Dermis microvascular lymphatic vessel endothelial cell (primary cell): ENCODE measurements around the gene EEF1A2. TPM values are rescaled to one million over a fixed set of nuclear protein-coding genes. Genes with fewer than 3 reads are reported as not detected.

Experiments
- DNase-seq, 2 donors: peaks; one replicate each; pipeline versions ENCODE4 v3.0.0 to v3.0.0-alpha.2; 2010; ENCODE audit warnings: low read depth in 2 of 2
- total RNA-seq: library from RNA; depleted of rRNA; stranded (reverse); fragments of >200 nt; gene quantifications from 2 replicates; pipeline ENCODE4 v1.2.1, GENCODE V29; 2014

The EEF1A2 gene
- total RNA-seq, 1 donor from 2014 or later = 9.2 TPM

DNA sequence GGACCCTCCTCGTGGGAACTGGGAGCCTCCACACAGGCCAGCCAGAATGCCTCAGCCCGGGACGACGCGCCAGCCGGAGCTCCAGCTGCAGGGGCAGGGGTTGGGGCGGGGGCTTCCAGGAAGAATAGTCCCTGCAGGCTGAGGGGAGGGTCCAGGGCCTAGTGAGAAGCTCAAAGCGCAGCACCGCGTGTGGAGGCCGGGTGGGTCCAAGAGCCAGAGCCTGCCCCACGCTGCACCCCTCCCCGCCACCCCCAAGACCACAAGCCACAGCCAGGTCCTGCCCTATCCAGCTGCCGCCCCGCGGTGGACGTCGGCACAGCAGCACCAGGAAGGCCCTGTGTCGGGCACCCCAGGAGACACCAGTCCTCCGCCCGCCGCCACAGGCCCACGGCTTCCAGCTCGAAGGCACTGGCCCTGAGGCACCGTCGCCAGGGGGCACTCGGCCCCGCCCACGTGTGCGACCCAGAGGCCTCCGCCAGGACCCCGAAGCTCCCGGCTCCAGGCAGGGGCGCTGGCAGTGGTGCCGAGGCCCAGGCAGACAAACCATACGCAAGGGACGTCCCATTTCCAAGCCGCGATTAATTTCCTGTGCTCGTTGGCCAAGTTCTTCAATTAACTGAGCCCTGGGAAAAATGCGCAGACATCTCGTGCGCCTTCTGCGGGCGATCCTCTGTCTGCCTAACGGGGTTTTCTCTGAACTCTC, 45.9 kb downstream of the EEF1A2 start:
- no peak for DNase-seq

DNA sequence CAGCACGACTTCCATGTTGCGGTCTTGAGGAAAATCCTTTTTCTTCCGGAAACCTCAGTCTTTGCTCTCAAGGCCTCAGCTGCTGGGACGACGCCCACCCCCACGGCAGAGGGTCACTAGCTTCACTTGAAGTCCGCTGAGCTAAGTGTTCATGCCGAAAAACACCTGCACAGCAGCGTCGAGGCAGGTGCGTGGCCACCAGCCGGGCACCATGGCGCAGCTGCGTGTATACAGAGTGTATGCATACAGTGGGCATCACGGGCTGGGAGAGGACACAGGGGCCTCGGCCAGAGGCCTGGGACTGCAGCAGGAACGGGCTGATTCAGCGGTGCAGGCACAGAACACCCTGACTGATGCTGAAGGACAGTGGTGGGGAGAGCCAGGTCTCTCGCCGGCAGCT, 46.5 kb downstream of the EEF1A2 start:
- no peak for DNase-seq

- DNase-seq = no peak
Measured at GRCh38 chr20:63451821-63452220, 47.1 kb downstream of the EEF1A2 start.

DNA sequence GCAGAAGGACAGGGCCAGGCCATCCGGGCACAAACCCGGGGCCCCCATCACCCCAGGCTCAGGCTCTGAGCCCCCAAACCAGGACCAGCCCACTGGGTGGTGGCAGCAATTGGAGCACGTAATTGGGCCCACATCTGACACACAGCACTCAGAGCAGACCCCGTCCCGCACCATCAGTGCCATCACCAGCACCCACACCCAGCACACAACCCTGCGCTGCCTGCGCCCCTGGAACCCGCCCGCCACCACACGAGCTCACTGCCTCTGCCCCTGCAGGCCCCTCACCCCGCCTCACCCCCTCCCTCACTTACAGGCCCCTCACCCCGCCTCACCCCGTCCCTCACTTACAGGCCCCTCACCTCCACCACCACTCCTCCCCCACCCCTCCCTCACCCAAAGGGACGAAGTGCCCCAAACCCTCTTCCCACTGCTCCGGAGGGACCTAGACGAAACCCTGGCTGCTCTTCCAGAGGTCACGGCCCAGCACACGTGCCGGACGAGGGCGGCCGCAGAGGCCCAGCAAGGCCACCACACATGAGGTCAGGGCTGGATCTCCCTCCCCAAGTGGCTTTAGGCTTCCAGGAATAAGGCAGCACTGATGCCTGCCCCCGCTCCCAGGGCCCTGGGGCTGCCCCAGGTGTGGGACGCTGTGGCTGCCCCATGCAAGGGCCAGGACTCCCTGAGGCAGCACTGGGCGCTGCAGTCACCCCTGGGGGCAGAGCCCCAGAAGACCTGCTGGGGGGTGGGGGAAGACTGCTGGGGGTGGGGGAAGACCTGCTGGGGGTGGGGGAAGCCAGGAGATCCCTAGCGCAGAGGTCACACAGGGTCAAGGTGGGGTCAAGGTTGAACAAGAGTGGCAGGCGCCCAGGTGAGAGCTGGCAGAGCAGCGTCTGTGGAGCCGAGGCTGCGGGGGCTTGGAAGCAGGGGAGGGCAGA, 48.8 kb downstream of the EEF1A2 start:
- no peak for DNase-seq

DNA sequence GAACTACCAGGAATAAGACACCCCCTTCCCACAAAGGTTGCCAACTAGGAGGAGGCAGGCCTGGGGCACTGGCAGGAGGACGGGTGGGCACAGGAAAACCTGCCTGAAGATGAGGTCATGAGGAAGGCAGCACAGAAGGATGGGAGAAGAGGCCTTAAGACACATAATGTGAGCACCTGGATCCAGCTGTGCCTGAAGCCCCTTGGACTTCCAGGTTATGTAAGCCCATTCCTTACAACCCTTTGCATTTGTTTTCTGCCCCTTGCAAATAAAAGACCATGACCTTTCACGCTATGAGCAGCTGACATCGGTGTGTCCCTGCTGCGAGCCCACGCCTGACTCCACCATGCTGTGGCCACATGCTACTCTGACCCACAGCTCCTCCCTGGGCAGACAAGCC, 49.9 kb downstream of the EEF1A2 start:
- no peak for DNase-seq

DNA sequence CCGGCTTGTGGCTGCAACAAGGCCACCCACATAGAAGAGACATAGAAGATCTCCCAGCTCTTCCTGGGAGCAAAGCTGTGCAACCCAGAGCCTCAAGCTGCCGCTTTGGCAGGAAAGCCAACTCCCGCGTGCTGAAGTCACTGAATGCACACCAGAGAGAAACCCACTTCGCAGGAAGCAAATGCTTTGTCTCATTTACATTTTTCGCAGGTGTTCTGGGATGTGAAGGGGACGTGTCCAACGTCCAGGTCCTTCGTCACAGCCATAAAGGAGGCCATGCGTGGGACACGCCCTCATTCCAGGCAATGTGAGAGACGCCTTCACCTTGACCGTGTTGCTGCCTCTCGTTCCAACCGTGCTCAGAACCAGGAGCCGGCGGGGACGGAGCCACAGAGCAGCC, 50.9 kb downstream of the EEF1A2 start:
- DNase-seq = no peak

DNA sequence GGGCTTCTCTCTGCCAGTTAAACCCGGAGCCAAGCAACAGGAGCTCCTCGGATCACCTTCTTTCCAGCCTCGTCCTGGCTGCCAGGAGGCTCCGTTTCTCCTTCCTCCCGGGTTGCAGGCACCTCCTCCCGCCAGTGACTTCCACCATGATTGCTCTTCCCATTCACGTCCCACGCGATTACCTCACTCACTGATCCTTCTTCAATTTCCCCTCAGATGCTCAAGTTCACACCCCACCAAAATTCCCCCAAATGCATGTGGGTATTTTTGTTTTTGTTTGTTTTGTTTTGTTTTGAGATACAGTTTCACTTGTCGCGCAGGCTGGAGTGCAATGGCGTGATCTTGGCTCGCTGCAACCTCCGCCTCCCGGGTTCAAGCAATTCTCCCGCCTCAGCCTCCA, 51.6 kb downstream of the EEF1A2 start:
- no peak for DNase-seq

- DNase-seq = no peak
Measured at GRCh38 chr20:63446216-63447024, 52.5 kb downstream of the EEF1A2 start.

- no peak for DNase-seq
Measured at GRCh38 chr20:63445075-63445734, 53.7 kb downstream of the EEF1A2 start.

GRCh38 chr20:63444548-63444947, 54.3 kb downstream of the EEF1A2 start:
- DNase-seq = no peak

DNA sequence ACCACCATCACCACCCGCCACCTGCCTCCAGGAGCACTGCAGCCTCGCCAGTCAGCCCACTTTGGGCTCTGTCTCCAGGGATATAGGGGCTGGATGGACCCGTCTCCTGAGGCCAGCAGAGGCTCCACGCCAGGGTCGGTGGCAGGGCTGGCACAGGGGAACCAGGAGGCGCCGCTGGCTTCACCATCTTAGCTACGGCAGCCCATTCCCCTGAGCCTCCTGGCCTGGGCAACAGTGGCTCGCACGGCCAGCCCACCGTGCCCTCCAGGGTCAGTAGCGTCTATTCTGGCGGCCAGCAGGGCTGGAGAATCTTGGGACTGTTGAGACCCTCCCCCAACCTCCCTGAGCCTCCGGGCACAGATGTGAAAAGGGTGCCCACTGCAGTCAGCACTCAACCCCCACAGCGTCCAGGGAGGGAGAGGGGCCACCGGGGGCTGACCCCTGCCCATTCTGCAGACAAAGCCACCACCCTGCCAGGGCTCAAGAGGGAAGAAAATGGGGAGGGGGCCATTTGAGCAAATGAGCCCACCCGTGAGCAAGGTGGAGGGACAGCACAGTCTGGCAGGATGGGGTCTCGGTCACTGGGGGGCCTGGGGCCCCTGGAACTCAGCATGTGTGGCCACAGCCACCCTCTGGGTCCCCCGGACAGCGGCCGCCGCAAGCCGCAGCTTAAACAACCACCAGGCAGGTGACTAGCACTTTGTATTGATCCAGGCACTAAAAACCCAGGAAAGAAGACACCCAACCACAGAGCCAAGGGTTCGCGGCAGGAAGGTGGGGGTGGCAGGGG, 55.1 kb downstream of the EEF1A2 start:
- DNase-seq = no peak

- peak; percentile 30 to 58 for DNase-seq
Measured at GRCh38 chr20:63442100-63442493, 56.8 kb downstream of the EEF1A2 start.

- DNase-seq = no peak
Measured at GRCh38 chr20:63441136-63442099, 57.5 kb downstream of the EEF1A2 start.

- DNase-seq = no peak
Measured at GRCh38 chr20:63440366-63440955, 58.4 kb downstream of the EEF1A2 start.

DNA sequence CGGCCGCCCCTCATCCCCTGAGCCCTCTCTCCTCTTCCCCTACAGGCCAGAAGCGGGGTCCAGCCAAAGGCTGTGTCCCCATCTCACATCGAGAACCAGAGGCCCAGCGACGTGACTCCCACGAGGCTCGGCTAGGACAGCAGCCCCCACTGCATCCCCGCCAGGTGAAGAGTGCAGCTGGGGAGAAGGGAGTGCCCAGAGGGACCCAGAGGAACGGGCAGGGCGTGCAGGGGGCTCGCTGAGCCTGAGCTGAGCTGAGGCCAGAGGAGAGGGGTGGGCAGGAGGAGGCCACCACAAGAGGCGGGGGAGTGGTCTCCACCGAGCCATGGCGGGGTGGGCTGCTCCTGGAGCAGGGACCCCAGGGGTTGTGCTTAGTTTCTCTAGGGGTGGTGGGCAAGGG, 59.0 kb downstream of the EEF1A2 start:
- no peak for DNase-seq

DNA sequence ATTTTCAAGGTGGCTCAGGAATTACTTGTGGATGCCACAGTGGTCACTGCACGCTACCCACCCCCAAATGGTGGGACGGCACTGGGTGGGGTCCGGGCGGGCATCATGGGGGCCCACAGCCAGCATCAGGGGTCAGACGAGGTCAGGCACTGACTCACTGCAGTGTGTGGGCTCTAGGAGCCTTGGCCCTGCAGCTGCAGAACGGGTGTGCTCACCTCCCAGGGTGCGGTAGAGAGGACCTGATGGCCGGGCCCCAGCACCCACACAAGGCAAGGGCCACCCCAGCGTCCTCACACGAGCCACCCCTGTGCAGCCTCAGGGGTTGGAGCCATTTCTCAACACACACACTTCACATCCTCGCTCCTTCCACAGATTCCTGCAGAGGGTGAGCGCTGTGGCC, 60.8 kb downstream of the EEF1A2 start:
- no peak for DNase-seq
